Thoracic aorta (tissue), 2 donors: ENCODE measurements around the gene PITPNM3. TPM values are rescaled to one million over a fixed set of nuclear protein-coding genes. Genes with fewer than 3 reads are reported as not detected.

Experiments
- ATAC-seq: fragments of 150-250 bp; one replicate; pipeline ENCODE4 v1.8.0; 2017; ENCODE audit warnings: low read depth; ENCODE audit not compliant: insufficient number of reproducible peaks, low FRiP score
- DNase-seq: peaks from one replicate; pipeline ENCODE4 v3.0.0-alpha.2; 2020; ENCODE audit warnings: low spot score
- H3K27ac ChIP-seq, 2 donors: fragments of 200-600 bp; sonication (generic); 1 replicate in 1 of 2; 2 replicates in 1 of 2; pipeline ENCODE4 v1.5.1; 2016; ENCODE audit warnings: mild to moderate bottlenecking in 2 of 2, moderate library complexity in 2 of 2
- H3K27me3 ChIP-seq: fragments of 200-600 bp; sonication (generic); replicated peaks from 2 replicates; pipeline ENCODE4 v1.6.0; 2016; ENCODE audit warnings: mild to moderate bottlenecking; ENCODE audit not compliant: insufficient read depth
- H3K36me3 ChIP-seq: fragments of 200-600 bp; sonication (generic); one replicate; pipeline ENCODE4 v1.5.1; 2016
- H3K4me1 ChIP-seq, 2 donors: fragments of 200-600 bp; sonication (generic); 1 replicate in 1 of 2; 2 replicates in 1 of 2; pipeline versions ENCODE4 v1.5.1 to v1.6.0; 2016; ENCODE audit warnings: low read depth in 2 of 2, mild to moderate bottlenecking in 1 of 2; ENCODE audit not compliant: control insufficient read depth in 1 of 2
- H3K4me3 ChIP-seq: fragments of 200-600 bp; sonication (generic); 2 replicates; pipeline ENCODE4 v1.5.1; 2016; ENCODE audit warnings: mild to moderate bottlenecking
- H3K9me3 ChIP-seq: fragments of 200-600 bp; sonication (generic); 2 replicates; pipeline ENCODE4 v1.5.1; 2016
- total RNA-seq, 2 donors: library from RNA; depleted of rRNA; stranded (reverse); fragments of >200 nt; gene quantifications; one replicate each; pipeline versions ENCODE4 v1.1.0 to v1.2.3, GENCODE V29; 2016
- TF ChIP-seq, protein P1 (sequence below): fragments of 200-600 bp; sonication (generic); IDR thresholded peaks from one replicate; pipeline ENCODE4 v1.5.1; 2019; ENCODE audit warnings: antibody characterized with exemption

PITPNM3 gene
- total RNA-seq, 2 donors from 2014 or later: 1.8 to 3.1 TPM

GRCh38 chr17:6480303-6480675 lies 76.1 kb downstream of the PITPNM3 start:
- H3K27ac ChIP-seq: no peak overlapping the region
- no peaks in the 10 kb centered on the region for H3K4me1 ChIP-seq
- no peaks in the 10 kb centered on the region for H3K9me3 ChIP-seq
- TF ChIP-seq, protein P1, sequence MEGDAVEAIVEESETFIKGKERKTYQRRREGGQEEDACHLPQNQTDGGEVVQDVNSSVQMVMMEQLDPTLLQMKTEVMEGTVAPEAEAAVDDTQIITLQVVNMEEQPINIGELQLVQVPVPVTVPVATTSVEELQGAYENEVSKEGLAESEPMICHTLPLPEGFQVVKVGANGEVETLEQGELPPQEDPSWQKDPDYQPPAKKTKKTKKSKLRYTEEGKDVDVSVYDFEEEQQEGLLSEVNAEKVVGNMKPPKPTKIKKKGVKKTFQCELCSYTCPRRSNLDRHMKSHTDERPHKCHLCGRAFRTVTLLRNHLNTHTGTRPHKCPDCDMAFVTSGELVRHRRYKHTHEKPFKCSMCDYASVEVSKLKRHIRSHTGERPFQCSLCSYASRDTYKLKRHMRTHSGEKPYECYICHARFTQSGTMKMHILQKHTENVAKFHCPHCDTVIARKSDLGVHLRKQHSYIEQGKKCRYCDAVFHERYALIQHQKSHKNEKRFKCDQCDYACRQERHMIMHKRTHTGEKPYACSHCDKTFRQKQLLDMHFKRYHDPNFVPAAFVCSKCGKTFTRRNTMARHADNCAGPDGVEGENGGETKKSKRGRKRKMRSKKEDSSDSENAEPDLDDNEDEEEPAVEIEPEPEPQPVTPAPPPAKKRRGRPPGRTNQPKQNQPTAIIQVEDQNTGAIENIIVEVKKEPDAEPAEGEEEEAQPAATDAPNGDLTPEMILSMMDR: no peak
- no peaks in the 10 kb centered on the region for H3K27me3 ChIP-seq
- no peaks in the 10 kb centered on the region for H3K36me3 ChIP-seq
- no peak overlapping the region for H3K4me3 ChIP-seq
- ATAC-seq (no peak), DNase-seq (no peak)

DNA sequence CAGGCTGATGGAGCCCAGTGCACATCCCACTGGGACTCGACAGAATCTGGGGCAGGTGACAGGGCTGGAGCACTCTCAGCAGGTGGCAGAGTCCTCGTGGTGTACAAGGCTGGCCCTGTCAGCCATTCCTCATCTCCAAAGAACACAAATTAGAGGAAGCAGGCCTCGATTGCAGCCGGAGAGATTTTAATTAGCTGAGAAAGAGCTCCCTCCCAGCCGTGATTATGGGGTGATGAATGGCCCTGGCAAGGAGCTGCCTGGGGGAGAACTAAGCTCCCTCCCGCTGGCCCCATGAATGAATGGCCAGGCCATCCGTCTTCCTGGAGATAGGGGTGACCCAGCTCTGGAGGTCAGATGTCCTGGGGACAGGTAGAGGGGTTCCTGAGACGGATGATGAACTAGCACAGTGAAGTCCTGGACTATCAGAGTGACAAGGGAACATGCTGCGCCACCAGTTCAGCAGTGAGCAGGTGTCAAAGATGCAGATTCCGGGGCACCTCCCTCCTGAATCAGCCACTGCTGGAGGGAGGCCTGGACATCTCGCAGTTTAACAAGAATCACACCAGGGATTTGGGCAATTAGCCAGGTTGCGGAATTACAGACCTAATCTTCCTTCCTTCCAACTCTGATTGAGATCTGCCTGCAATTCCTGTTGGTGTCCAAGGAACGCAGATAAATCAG lies 76.6 kb downstream of the PITPNM3 start:
- Histone ChIP-seq H3K4me3 (no peak overlapping the region), H3K27ac (no peak overlapping the region), H3K27me3 (no peaks in the 10 kb centered on the region), H3K4me1 (no peaks in the 10 kb centered on the region), H3K9me3 (no peaks in the 10 kb centered on the region), H3K36me3 (no peaks in the 10 kb centered on the region)
- DNase-seq (no peak), ATAC-seq (no peak)
- TF ChIP-seq, protein P1: no peak

- H3K27ac ChIP-seq: no peak overlapping the region
- no peaks in the 10 kb centered on the region for H3K4me1 ChIP-seq
- no peak for ATAC-seq
- H3K36me3 ChIP-seq: no peaks in the 10 kb centered on the region
- DNase-seq: no peak
- H3K27me3 ChIP-seq: no peaks in the 10 kb centered on the region
- TF ChIP-seq, protein P1: no peak
- H3K4me3 ChIP-seq: no peak overlapping the region
- H3K9me3 ChIP-seq: no peaks in the 10 kb centered on the region
Measured at GRCh38 chr17:6478486-6478885, 77.9 kb downstream of the PITPNM3 start.

- H3K9me3 ChIP-seq: no peaks in the 10 kb centered on the region
- no peak for ATAC-seq
- H3K4me1 ChIP-seq: no peaks in the 10 kb centered on the region
- H3K27ac ChIP-seq: no peak overlapping the region
- H3K27me3 ChIP-seq: no peaks in the 10 kb centered on the region
- no peaks in the 10 kb centered on the region for H3K36me3 ChIP-seq
- H3K4me3 ChIP-seq: no peak overlapping the region
- DNase-seq: no peak
- TF ChIP-seq, protein P1: no peak
Measured at GRCh38 chr17:6477831-6478383, 78.4 kb downstream of the PITPNM3 start.

DNA sequence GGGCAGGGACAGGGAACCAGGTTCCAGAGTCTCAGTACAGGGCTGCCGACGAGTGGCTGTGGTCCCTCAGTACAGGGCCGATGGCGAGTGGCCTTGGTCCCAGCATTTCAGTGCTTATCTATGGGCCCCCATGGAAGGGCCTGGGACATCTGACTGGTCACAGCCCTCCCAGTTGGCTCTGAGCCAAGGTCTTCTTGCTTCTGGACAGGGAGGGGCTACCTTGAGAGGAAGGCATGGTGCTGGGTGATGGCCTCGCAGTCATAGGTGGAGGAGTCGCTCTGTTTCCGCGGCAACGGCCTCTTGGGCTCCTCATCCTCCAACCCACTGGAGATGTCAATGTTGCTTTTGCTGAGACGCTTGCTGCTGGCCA lies 79.6 kb downstream of the PITPNM3 start:
- Histone ChIP-seq H3K27me3 (no peaks in the 10 kb centered on the region), H3K4me3 (no peak overlapping the region), H3K4me1 (no peaks in the 10 kb centered on the region), H3K36me3 (no peaks in the 10 kb centered on the region), H3K27ac (no peak overlapping the region), H3K9me3 (no peaks in the 10 kb centered on the region)
- TF ChIP-seq, protein P1: no peak
- ATAC-seq (no peak), DNase-seq (no peak)
